CD4-positive, alpha-beta memory T cell (primary cell): ENCODE measurements around the gene PRELID1. TPM values are rescaled to one million over a fixed set of nuclear protein-coding genes. Genes with fewer than 3 reads are reported as not detected.
"Not testable (repeated sequence)": the region's sequence is repeated elsewhere in the genome, so short reads cannot be mapped to it uniquely, and the experiment has no call there.

Experiments
- CTCF ChIA-PET: fragments of 350-600 bp; sonication (Branson Sonifier 250); formaldehyde crosslinking; loops from one replicate; lab custom pipeline; 2021; ENCODE audit warnings: inconsistent platforms; ENCODE audit not compliant: partially characterized antibody; lab: Charles Lee
- POLR2A ChIA-PET: fragments of 350-600 bp; sonication (Branson Sonifier 250); formaldehyde crosslinking; loops from one replicate; lab custom pipeline; 2021; ENCODE audit not compliant: partially characterized antibody; lab: Charles Lee
- DNase-seq, 5 donors: peaks; one replicate each; pipeline versions ENCODE4 v3.0.0 to v3.0.0-alpha.2; 2020 to 2022; ENCODE audit warnings: mixed read lengths in 1 of 5
- H3K27ac ChIP-seq: one replicate; pipeline ENCODE4 v1.7.0; 2013; ENCODE audit warnings: low read depth, low read length
- H3K27me3 ChIP-seq: 2 replicates; pipeline ENCODE4 v1.7.0; 2013; ENCODE audit warnings: mild to moderate bottlenecking, low read length, moderate library complexity; ENCODE audit not compliant: insufficient read depth
- H3K36me3 ChIP-seq: 2 replicates; pipeline ENCODE4 v1.7.0; 2013; ENCODE audit warnings: mild to moderate bottlenecking, low read length, moderate library complexity; ENCODE audit not compliant: insufficient read depth
- H3K4me1 ChIP-seq: 2 replicates; pipeline ENCODE4 v1.7.0; 2013; ENCODE audit warnings: mild to moderate bottlenecking, low read length, moderate library complexity; ENCODE audit not compliant: insufficient read depth
- H3K4me3 ChIP-seq, 2 donors: one replicate each; pipeline ENCODE4 v1.7.0; 2013; ENCODE audit warnings: low read length in 2 of 2, mild to moderate bottlenecking in 1 of 2
- H3K9me3 ChIP-seq, 2 donors: one replicate each; pipeline ENCODE4 v1.7.0; 2013; ENCODE audit warnings: low read length in 2 of 2, control low read depth in 1 of 2; ENCODE audit not compliant: control insufficient read depth in 1 of 2
- H3K27ac Mint-ChIP-seq, 7 donors: one replicate each; pipeline ENCODE4 v1.8.0; 2020 to 2021; ENCODE audit warnings: mixed read lengths in 7 of 7, mild to moderate bottlenecking in 6 of 7, inconsistent platforms in 3 of 7, moderate library complexity in 3 of 7
- H3K27me3 Mint-ChIP-seq, 2 donors: one replicate each; pipeline ENCODE4 v1.8.0; 2020 to 2021; ENCODE audit warnings: mixed read lengths in 2 of 2
- H3K36me3 Mint-ChIP-seq, 2 donors: one replicate each; pipeline ENCODE4 v1.8.0; 2020 to 2021; ENCODE audit warnings: mixed read lengths in 2 of 2, inconsistent platforms in 1 of 2, mild to moderate bottlenecking in 1 of 2
- H3K4me1 Mint-ChIP-seq, 4 donors: one replicate each; pipeline ENCODE4 v1.8.0; 2020 to 2021; ENCODE audit warnings: mixed read lengths in 4 of 4, mild to moderate bottlenecking in 1 of 4
- H3K4me3 Mint-ChIP-seq, 8 donors: one replicate each; pipeline ENCODE4 v1.8.0; 2020 to 2021; ENCODE audit warnings: mixed read lengths in 8 of 8, mild to moderate bottlenecking in 7 of 8, moderate library complexity in 6 of 8, inconsistent platforms in 3 of 8
- H3K9me3 Mint-ChIP-seq, 8 donors: one replicate each; pipeline ENCODE4 v1.8.0; 2020 to 2021; ENCODE audit warnings: mixed read lengths in 8 of 8, mild to moderate bottlenecking in 5 of 8, inconsistent platforms in 3 of 8, moderate library complexity in 1 of 8
- intact Hi-C: fragments of 100-400 bp; cut with micrococcal nuclease; formaldehyde crosslinking; loops from one replicate; pipeline ENCODE4 v1.15.1; 2023
- polyA plus RNA-seq, 2 donors: library from polyadenylated mRNA; unstranded; fragments of 300-500 nt; fragmentation: Illumina TruSeq; gene quantifications; one replicate each; pipeline ENCODE4 v1.2.3, GENCODE V29; 2021
- total RNA-seq, 2 experiments: library from RNA; stranded (reverse); gene quantifications; one replicate each; pipeline ENCODE4 v1.2.3, GENCODE V29; 2021

PRELID1 gene, protein sequence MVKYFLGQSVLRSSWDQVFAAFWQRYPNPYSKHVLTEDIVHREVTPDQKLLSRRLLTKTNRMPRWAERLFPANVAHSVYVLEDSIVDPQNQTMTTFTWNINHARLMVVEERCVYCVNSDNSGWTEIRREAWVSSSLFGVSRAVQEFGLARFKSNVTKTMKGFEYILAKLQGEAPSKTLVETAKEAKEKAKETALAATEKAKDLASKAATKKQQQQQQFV
- total RNA-seq (10 to 100 TPM; 70.9 to 72.1 TPM), polyA plus RNA-seq (100 to 1,000 TPM; 209 to 229 TPM)

DNA sequence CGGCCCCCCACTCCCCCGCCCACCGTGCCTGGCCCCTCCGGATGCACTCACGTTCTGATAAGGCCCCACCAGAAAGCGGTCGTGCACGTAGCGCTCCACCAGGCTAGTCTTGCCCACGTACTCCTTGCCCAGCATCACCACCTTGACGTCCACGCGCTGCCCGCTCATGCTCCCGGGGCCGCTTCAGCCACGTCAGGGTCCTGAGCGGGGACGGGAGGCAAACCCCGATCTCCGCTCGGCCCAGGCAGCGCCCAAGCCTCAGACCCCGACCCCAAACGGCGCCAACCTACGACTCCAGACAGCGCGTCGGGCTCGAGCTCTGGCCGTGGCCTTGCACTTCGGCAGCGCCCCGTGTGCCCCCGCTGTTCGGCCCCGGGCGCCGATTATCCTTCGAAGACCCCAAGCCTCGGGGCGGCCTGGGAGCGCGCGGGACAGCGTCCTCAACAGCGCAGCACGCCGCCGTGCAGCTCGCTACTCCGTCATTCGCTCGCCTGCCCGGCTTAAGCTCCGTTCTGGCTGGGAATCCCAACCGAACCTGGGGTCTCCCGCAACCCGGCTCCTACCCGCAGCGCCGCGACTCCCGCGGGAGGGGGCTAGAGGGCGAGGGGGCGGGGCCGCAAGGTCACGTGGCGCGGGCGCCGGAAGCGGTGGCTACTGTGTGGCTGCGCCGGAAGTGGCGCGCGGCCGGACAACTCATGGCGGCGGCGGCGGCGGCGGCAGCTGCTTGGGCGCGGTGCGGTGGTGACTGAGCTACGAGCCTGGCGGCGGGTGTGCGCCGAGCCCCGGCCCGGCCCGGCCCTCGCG is at the start of gene PRELID1, which contains the start of gene RAB24:
Gene PRELID1 (plus strand): TSS at position 679 of the 804 bp plus-strand sequence. CDS start 187 bp downstream, outside the sequence.
Gene RAB24 (minus strand): TSS at position 599 of the 804 bp plus-strand sequence. CDS start 431 bp downstream, at position 168.
- Mint-ChIP-seq H3K27me3 (no peaks in the 10 kb centered on the region), H3K27ac (peak within 1 kb of the TSS; percentile 84 to 97 (median 92)), H3K4me1 (peaks cover 48 to 86% (median 69%) of the 10 kb centered on the region in 4 donors), H3K36me3 (peaks cover 18 to 36% of the 10 kb centered on the region in 2 donors), H3K9me3 (peaks cover 0 to 4% (median 0%) of the 10 kb centered on the region in 8 donors), H3K4me3 (peak within 1 kb of the TSS; percentile 91 to 97 (median 95))
- Histone ChIP-seq H3K27ac (peak within 1 kb of the TSS; percentile 78), H3K27me3 (no peaks in the 10 kb centered on the region), H3K36me3 (peaks cover 10% of the 10 kb centered on the region), H3K4me1 (peaks cover 68% of the 10 kb centered on the region), H3K4me3 (peak within 1 kb of the TSS; percentile 84 to 94), H3K9me3 (no peaks in the 10 kb centered on the region)
- intact Hi-C loops = loop anchor here (1.0 to 5.0 kb wide), 4 partner anchors 9 to 189 kb away; partner anchors contain the start of gene NSD1
- POLR2A ChIA-PET = interaction anchor here (0.6 to 2.6 kb wide), 11 partner anchors 9 to 214 kb away, joined by 3 to 14 read pairs (median 4); partner anchors contain the start of genes DDX41, LMAN2, NSD1 and PDLIM7
- CTCF ChIA-PET = interaction anchor here (0.6 to 4.8 kb wide), 7 partner anchors 8 to 190 kb away, joined by 3 to 16 read pairs (median 5); no protein-coding TSS in a partner anchor
- DNase-seq = peak; percentile 84 to 88 (median 86)

DNA sequence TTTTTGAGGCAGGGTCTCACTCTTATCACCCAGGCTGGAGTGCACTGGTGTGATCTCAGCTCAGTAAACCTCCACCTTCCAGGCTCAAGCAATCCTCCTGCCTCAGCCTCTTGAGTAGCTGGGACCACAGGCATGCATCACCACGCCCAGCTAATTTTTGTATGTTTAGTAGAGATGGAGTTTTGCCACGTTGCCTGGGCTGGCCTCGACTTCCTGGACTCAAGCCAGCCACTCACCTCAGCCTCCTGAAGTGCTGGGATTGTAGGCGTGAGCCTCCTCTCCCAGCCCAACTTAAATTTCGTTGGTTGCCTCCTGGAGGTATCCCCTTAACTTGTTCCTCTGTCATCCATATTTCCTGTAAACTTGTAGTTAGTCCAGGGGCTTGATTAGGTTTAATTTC is 47.3 kb upstream of the PRELID1 start:
- intact Hi-C loops = no loop called here
- DNase-seq = no peak
- no peaks in the 10 kb centered on the region for H3K9me3 Mint-ChIP-seq
- H3K36me3 Mint-ChIP-seq = peaks cover 48 to 74% of the 10 kb centered on the region in 2 donors
- no peaks in the 10 kb centered on the region for H3K27me3 ChIP-seq
- H3K27ac Mint-ChIP-seq = peak overlapping the region in 1 of 7 donors; percentile 15
- no peaks in the 10 kb centered on the region for H3K4me1 ChIP-seq
- H3K9me3 ChIP-seq = no peaks in the 10 kb centered on the region
- H3K36me3 ChIP-seq = peaks cover 46% of the 10 kb centered on the region
- no peak overlapping the region for H3K4me3 ChIP-seq
- ChIA-PET POLR2A (no interaction called here), CTCF (interaction anchor here (5.7 kb wide), 1 partner anchor 143 kb away, joined by 29 read pairs; no protein-coding TSS in a partner anchor)
- H3K27me3 Mint-ChIP-seq = no peaks in the 10 kb centered on the region
- peaks cover 4 to 10% (median 7%) of the 10 kb centered on the region in 4 donors for H3K4me1 Mint-ChIP-seq
- H3K27ac ChIP-seq = no peak overlapping the region
- H3K4me3 Mint-ChIP-seq = no peak overlapping the region

DNA sequence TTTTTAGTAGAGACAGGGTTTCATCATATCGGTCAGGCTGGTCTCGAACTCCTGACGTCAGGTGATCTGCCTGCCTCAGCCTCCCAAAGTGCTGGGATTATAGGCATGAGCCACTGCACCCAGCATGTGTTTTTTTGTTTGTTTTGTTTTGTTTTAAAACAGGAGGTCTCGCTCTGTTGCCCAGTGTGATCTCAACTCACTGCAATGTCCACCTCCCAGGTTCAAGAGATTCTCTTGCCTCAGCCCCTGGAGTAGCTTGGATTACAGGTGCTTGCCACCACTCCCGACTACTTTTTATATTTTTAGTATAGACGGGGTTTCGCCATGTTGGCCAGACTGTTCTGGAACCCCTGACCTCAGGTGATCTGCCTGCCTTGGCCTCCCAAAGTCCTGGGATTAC is 44.9 kb upstream of the PRELID1 start:
- POLR2A ChIA-PET, H3K27me3 ChIP-seq, H3K9me3 Mint-ChIP-seq, H3K4me1 Mint-ChIP-seq, DNase-seq, H3K27me3 Mint-ChIP-seq, H3K27ac Mint-ChIP-seq, H3K27ac ChIP-seq, H3K4me1 ChIP-seq, H3K4me3 Mint-ChIP-seq, H3K4me3 ChIP-seq, H3K9me3 ChIP-seq, intact Hi-C loops: not testable (repeated sequence)
- CTCF ChIA-PET = interaction anchor here (1.8 kb wide), 1 partner anchor 148 kb away, joined by 4 read pairs; no protein-coding TSS in a partner anchor
- peaks cover 50 to 75% of the 10 kb centered on the region in 2 donors for H3K36me3 Mint-ChIP-seq
- peaks cover 42% of the 10 kb centered on the region for H3K36me3 ChIP-seq

DNA sequence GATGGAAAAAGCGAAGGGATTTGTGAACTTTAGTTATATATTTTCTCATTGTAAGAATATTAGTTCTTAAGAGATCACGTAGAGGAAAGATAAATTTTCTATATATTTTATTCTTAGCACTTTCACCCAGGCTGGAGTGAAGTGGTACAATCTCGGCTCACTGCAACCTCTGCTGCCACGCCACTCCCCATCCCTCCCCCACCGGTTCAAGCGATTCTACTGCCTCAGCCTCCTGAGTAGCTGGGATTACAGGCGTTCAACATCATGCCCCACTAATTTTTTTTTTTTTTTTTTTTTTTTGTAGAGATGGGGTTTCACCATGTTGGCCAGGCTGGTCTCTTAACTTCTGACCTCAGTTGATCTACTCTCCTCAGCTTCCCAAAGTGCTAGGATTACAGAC is 42.6 kb upstream of the PRELID1 start:
- Mint-ChIP-seq H3K4me3 (no peak overlapping the region), H3K9me3 (no peaks in the 10 kb centered on the region), H3K27me3 (no peaks in the 10 kb centered on the region), H3K4me1 (peaks cover 0 to 2% (median under 1%) of the 10 kb centered on the region in 4 donors), H3K27ac (no peak overlapping the region), H3K36me3 (peaks cover 54 to 78% of the 10 kb centered on the region in 2 donors)
- Histone ChIP-seq H3K27me3 (no peaks in the 10 kb centered on the region), H3K4me1 (no peaks in the 10 kb centered on the region), H3K27ac (no peak overlapping the region), H3K9me3 (no peaks in the 10 kb centered on the region), H3K36me3 (peaks cover 44% of the 10 kb centered on the region), H3K4me3 (no peak overlapping the region)
- intact Hi-C loops = no loop called here
- CTCF ChIA-PET = no interaction called here
- no peak for DNase-seq
- POLR2A ChIA-PET = no interaction called here

DNA sequence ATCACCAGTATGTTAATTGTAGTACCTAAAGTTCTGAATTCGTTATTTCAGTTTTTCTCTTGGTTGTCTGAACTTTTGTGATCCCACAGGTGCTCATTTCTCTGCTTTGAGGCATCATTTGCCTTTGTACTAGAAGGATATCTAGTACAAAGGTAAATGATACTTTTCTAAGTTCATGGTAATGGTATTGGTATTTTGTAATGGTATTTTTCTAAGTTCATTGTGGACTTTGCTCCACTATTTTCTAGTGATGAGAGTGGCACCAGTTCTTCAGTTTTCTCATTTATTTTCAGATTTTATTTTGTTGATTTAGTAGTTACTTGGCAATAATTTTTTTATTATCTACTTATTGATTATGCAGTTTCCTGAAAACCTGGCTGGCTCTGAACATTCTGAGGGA is 42.1 kb upstream of the PRELID1 start:
- POLR2A ChIA-PET = no interaction called here
- Mint-ChIP-seq H3K4me1 (peaks cover 0 to 1% (median 0%) of the 10 kb centered on the region in 4 donors), H3K9me3 (no peaks in the 10 kb centered on the region), H3K36me3 (peaks cover 57 to 80% of the 10 kb centered on the region in 2 donors), H3K27ac (no peak overlapping the region), H3K27me3 (no peaks in the 10 kb centered on the region), H3K4me3 (no peak overlapping the region)
- intact Hi-C loops = no loop called here
- peaks cover 46% of the 10 kb centered on the region for H3K36me3 ChIP-seq
- no peaks in the 10 kb centered on the region for H3K4me1 ChIP-seq
- H3K4me3 ChIP-seq = no peak overlapping the region
- H3K27ac ChIP-seq = no peak overlapping the region
- CTCF ChIA-PET = no interaction called here
- no peak for DNase-seq
- H3K27me3 ChIP-seq = no peaks in the 10 kb centered on the region
- no peaks in the 10 kb centered on the region for H3K9me3 ChIP-seq

DNA sequence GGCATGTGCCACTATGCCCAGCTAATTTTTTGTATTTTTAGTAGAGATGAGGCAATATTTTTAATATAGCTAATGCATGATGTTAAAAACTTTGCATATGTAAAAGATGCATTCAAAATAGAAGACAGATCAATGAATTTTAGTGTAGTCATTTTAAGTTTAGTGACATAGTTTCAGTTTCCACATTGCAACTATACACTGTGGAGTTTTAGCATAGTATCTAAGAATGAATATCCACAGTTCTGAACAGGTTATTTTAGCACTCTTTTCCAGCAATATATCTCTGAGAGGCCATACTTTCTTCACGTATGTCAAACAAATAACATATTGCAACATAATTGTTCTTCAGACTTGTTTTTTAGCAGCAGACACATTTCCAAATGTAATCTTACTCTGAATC is 39.4 kb upstream of the PRELID1 start:
- H3K9me3 Mint-ChIP-seq = no peaks in the 10 kb centered on the region
- DNase-seq = no peak
- H3K27ac Mint-ChIP-seq = no peak overlapping the region
- Histone ChIP-seq H3K27ac (no peak overlapping the region), H3K27me3 (no peaks in the 10 kb centered on the region), H3K9me3 (no peaks in the 10 kb centered on the region), H3K36me3 (peaks cover 48% of the 10 kb centered on the region), H3K4me1 (no peaks in the 10 kb centered on the region), H3K4me3 (no peak overlapping the region)
- ChIA-PET POLR2A (no interaction called here), CTCF (interaction anchor here (1.0 to 2.9 kb wide), 2 partner anchors 21 to 151 kb away, joined by 3 to 14 read pairs; no protein-coding TSS in a partner anchor)
- peaks cover 51 to 79% of the 10 kb centered on the region in 2 donors for H3K36me3 Mint-ChIP-seq
- H3K4me3 Mint-ChIP-seq = no peak overlapping the region
- H3K27me3 Mint-ChIP-seq = no peaks in the 10 kb centered on the region
- peaks cover 0 to 4% (median 2%) of the 10 kb centered on the region in 4 donors for H3K4me1 Mint-ChIP-seq
- intact Hi-C loops = no loop called here
